GM12801 (cell line): ENCODE measurements around the gene COL21A1.

ENCODE experiments used
- CTCF ChIP-seq: IDR thresholded peaks from one replicate; pipeline ENCODE4 v1.5.1; 2011; ENCODE audit warnings: control low read depth; ENCODE audit not compliant: insufficient read length; ENCODE audit errors: extremely low read depth

Gene COL21A1

GRCh38 chr6:56244089-56244488, 3.3 kb downstream of the COL21A1 start:
- TF ChIP-seq CTCF, result no peak

- no peak for TF ChIP-seq CTCF
Observed at GRCh38 chr6:56243518-56244070, 3.8 kb downstream of the COL21A1 start.

- TF ChIP-seq CTCF, result no peak
Observed at GRCh38 chr6:56242346-56242745, 5.0 kb downstream of the COL21A1 start.

GRCh38 chr6:56241124-56241802, 6.1 kb downstream of the COL21A1 start:
- TF ChIP-seq CTCF, result no peak

GRCh38 chr6:56238352-56238751, 9.0 kb downstream of the COL21A1 start:
- no peak for TF ChIP-seq CTCF

- TF ChIP-seq CTCF, result no peak
Observed at GRCh38 chr6:56235245-56235644, 12.1 kb downstream of the COL21A1 start.

- TF ChIP-seq CTCF, result no peak
Observed at GRCh38 chr6:56232436-56232835, 14.9 kb downstream of the COL21A1 start.
